Naive B cell (primary cell): ENCODE data around the gene OTUD7B. TPM values are rescaled to one million over a fixed set of nuclear protein-coding genes. Genes with fewer than 3 reads are reported as not detected.

Experiments
- ATAC-seq, 2 donors: fragments of 150-1000 bp; cut with Tn5 transposase; 2 replicates each; pipeline ENCODE4 v1.10.0; 2021; ENCODE audit warnings: low read depth in 2 of 2, mild to moderate bottlenecking in 2 of 2, moderate library complexity in 2 of 2
- DNase-seq: peaks from one replicate; pipeline ENCODE4 v3.0.0; 2022
- H3K27ac Mint-ChIP-seq, 6 donors: one replicate each; pipeline ENCODE4 v1.8.0; 2020 to 2022; ENCODE audit warnings: mild to moderate bottlenecking in 6 of 6, mixed read lengths in 6 of 6, moderate library complexity in 5 of 6, inconsistent platforms in 2 of 6
- H3K27me3 Mint-ChIP-seq, 3 donors: one replicate each; pipeline ENCODE4 v1.8.0; 2021 to 2022; ENCODE audit warnings: mixed read lengths in 3 of 3, mild to moderate bottlenecking in 1 of 3
- H3K36me3 Mint-ChIP-seq, 2 donors: one replicate each; pipeline ENCODE4 v1.8.0; 2020 to 2022; ENCODE audit warnings: mixed read lengths in 2 of 2, inconsistent platforms in 1 of 2, mild to moderate bottlenecking in 1 of 2
- H3K4me1 Mint-ChIP-seq, 3 donors: one replicate each; pipeline ENCODE4 v1.8.0; 2020 to 2022; ENCODE audit warnings: mixed read lengths in 3 of 3, inconsistent platforms in 1 of 3, mild to moderate bottlenecking in 1 of 3, moderate library complexity in 1 of 3
- H3K4me3 Mint-ChIP-seq, 8 donors: one replicate each; pipeline ENCODE4 v1.8.0; 2020 to 2022; ENCODE audit warnings: mild to moderate bottlenecking in 8 of 8, mixed read lengths in 8 of 8, moderate library complexity in 8 of 8, inconsistent platforms in 2 of 8
- H3K9me3 Mint-ChIP-seq, 7 donors: one replicate each; pipeline ENCODE4 v1.8.0; 2020 to 2022; ENCODE audit warnings: mixed read lengths in 7 of 7, mild to moderate bottlenecking in 5 of 7, inconsistent platforms in 2 of 7, moderate library complexity in 1 of 7
- polyA plus RNA-seq, 6 donors: library from polyadenylated mRNA; unstranded; fragments of 300-500 nt; fragmentation: Illumina TruSeq; gene quantifications; one replicate each; pipeline ENCODE4 v1.2.3, GENCODE V29; 2021; ENCODE audit warnings: low read depth in 6 of 6

OTUD7B gene
- polyA plus RNA-seq, 6 donors from 2014 or later: 0.05 to 0.20 TPM; not detected in 4

GRCh38 chr1:149888247-149888998 is 122.1 kb downstream of the OTUD7B start:
- Mint-ChIP-seq H3K36me3 (no peaks in the 10 kb centered on the region), H3K4me3 (no peak overlapping the region), H3K27me3 (no peaks in the 10 kb centered on the region), H3K27ac (no peak overlapping the region), H3K9me3 (peaks cover 0 to 3% (median 0%) of the 10 kb centered on the region in 7 donors), H3K4me1 (peaks cover 0 to 5% (median 0%) of the 10 kb centered on the region in 3 donors)
- DNase-seq (no peak), ATAC-seq (peak; percentile 12 to 17)

Other genes with a start within 250 kb of the OTUD7B start
- not detected for gene FCGR1A, start 228.0 kb downstream of the OTUD7B start, polyA plus RNA-seq
- 10 to 100 TPM; 19.2 to 37.0 (median 28.0) TPM for gene BOLA1, start 111.2 kb downstream of the OTUD7B start, polyA plus RNA-seq
- gene SV2A, start 92.9 kb downstream of the OTUD7B start, polyA plus RNA-seq: not detected
- 100 to 1,000 TPM in 2 of 6 donors, 10 to 100 TPM in 4; 78.6 to 115 (median 89.4) TPM for gene SF3B4, start 82.9 kb downstream of the OTUD7B start, polyA plus RNA-seq
- gene MTMR11, start 73.8 kb downstream of the OTUD7B start, polyA plus RNA-seq: under 1 TPM in 1 of 6 donors, not detected in 5; 0.45 TPM
- 10 to 100 TPM; 20.8 to 35.5 (median 26.9) TPM for gene VPS45, start 57.0 kb upstream of the OTUD7B start, polyA plus RNA-seq
- 10 to 100 TPM; 64.9 to 97.5 (median 84.0) TPM for gene PLEKHO1, start 139.2 kb upstream of the OTUD7B start, polyA plus RNA-seq
- gene ANP32E, start 225.4 kb upstream of the OTUD7B start, polyA plus RNA-seq: 10 to 100 TPM; 44.7 to 67.8 (median 49.8) TPM
- 1 to 10 TPM in 3 of 6 donors, under 1 TPM in 3; 0.76 to 1.8 (median 1.0) TPM for gene CA14, start 247.0 kb upstream of the OTUD7B start, polyA plus RNA-seq